Parathyroid adenoma (tissue), 2 donors: ENCODE data around the gene TRABD2B.

ENCODE experiments used
- H2AFZ ChIP-seq: fragments of 300-600 bp; sonication (generic); one replicate; pipeline ENCODE4 v1.7.0; 2017; ENCODE audit warnings: antibody characterized with exemption, mild to moderate bottlenecking
- H3K27ac ChIP-seq: fragments of 300-600 bp; sonication (generic); one replicate; pipeline ENCODE4 v1.7.0; 2017
- H3K27me3 ChIP-seq: fragments of 300-600 bp; sonication (generic); one replicate; pipeline ENCODE4 v1.7.0; 2017; ENCODE audit warnings: low read length; ENCODE audit not compliant: control insufficient read depth, insufficient read depth
- H3K36me3 ChIP-seq: fragments of 300-600 bp; sonication (generic); one replicate; pipeline ENCODE4 v1.7.0; 2017; ENCODE audit warnings: low read length; ENCODE audit not compliant: control insufficient read depth, insufficient read depth
- H3K4me1 ChIP-seq: fragments of 300-600 bp; sonication (generic); one replicate; pipeline ENCODE4 v1.7.0; 2017; ENCODE audit warnings: control low read depth
- H3K4me2 ChIP-seq: fragments of 300-600 bp; sonication (generic); one replicate; pipeline ENCODE4 v1.7.0; 2017; ENCODE audit warnings: low read length
- H3K4me3 ChIP-seq: fragments of 300-600 bp; sonication (generic); one replicate; pipeline ENCODE4 v1.7.0; 2017; ENCODE audit warnings: low read depth, low read length
- H3K79me2 ChIP-seq: fragments of 300-600 bp; sonication (generic); one replicate; pipeline ENCODE4 v1.7.0; 2017; ENCODE audit warnings: control low read depth
- H3K9ac ChIP-seq: fragments of 300-600 bp; sonication (generic); one replicate; pipeline ENCODE4 v1.7.0; 2017; ENCODE audit warnings: mild to moderate bottlenecking
- H3K9me3 ChIP-seq: fragments of 300-600 bp; sonication (generic); one replicate; pipeline ENCODE4 v1.7.0; 2017; ENCODE audit warnings: low read length; ENCODE audit not compliant: control insufficient read depth
- TF ChIP-seq, protein P1 (sequence below): fragments of 300-600 bp; sonication (generic); IDR thresholded peaks from one replicate; pipeline ENCODE4 v1.7.0; 2017; ENCODE audit warnings: antibody characterized with exemption, mild to moderate bottlenecking
- donor health status: primary hyperparathyroidism.

Gene TRABD2B

GRCh38 chr1:47890779-47891178 lies 106.4 kb downstream of the TRABD2B start:
- Histone ChIP-seq H3K36me3 (no peaks in the 10 kb centered on the region), H3K9me3 (no peaks in the 10 kb centered on the region), H3K27ac (no peak overlapping the region), H3K4me1 (no peaks in the 10 kb centered on the region), H3K4me2 (no peak overlapping the region), H3K9ac (no peak overlapping the region), H3K4me3 (no peak overlapping the region), H3K79me2 (no peaks in the 10 kb centered on the region), H2AFZ (no peak overlapping the region), H3K27me3 (no peaks in the 10 kb centered on the region)
- TF ChIP-seq, protein P1, sequence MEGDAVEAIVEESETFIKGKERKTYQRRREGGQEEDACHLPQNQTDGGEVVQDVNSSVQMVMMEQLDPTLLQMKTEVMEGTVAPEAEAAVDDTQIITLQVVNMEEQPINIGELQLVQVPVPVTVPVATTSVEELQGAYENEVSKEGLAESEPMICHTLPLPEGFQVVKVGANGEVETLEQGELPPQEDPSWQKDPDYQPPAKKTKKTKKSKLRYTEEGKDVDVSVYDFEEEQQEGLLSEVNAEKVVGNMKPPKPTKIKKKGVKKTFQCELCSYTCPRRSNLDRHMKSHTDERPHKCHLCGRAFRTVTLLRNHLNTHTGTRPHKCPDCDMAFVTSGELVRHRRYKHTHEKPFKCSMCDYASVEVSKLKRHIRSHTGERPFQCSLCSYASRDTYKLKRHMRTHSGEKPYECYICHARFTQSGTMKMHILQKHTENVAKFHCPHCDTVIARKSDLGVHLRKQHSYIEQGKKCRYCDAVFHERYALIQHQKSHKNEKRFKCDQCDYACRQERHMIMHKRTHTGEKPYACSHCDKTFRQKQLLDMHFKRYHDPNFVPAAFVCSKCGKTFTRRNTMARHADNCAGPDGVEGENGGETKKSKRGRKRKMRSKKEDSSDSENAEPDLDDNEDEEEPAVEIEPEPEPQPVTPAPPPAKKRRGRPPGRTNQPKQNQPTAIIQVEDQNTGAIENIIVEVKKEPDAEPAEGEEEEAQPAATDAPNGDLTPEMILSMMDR: no peak

- Histone ChIP-seq H3K9me3 (no peaks in the 10 kb centered on the region), H3K4me2 (no peak overlapping the region), H3K79me2 (no peaks in the 10 kb centered on the region), H3K9ac (no peak overlapping the region), H3K4me3 (no peak overlapping the region), H2AFZ (no peak overlapping the region), H3K27me3 (no peaks in the 10 kb centered on the region), H3K27ac (no peak overlapping the region), H3K36me3 (no peaks in the 10 kb centered on the region), H3K4me1 (no peaks in the 10 kb centered on the region)
- TF ChIP-seq, protein P1: no peak
Observed at GRCh38 chr1:47888294-47888629, 108.9 kb downstream of the TRABD2B start.

GRCh38 chr1:47887475-47888293 lies 109.5 kb downstream of the TRABD2B start:
- no peak overlapping the region for H3K4me3 ChIP-seq
- no peaks in the 10 kb centered on the region for H3K79me2 ChIP-seq
- H3K36me3 ChIP-seq: no peaks in the 10 kb centered on the region
- H3K4me2 ChIP-seq: no peak overlapping the region
- H3K4me1 ChIP-seq: no peaks in the 10 kb centered on the region
- H3K27me3 ChIP-seq: no peaks in the 10 kb centered on the region
- H3K9me3 ChIP-seq: no peaks in the 10 kb centered on the region
- no peak overlapping the region for H3K27ac ChIP-seq
- H2AFZ ChIP-seq: no peak overlapping the region
- TF ChIP-seq, protein P1: no peak
- no peak overlapping the region for H3K9ac ChIP-seq

GRCh38 chr1:47887060-47887459 lies 110.1 kb downstream of the TRABD2B start:
- Histone ChIP-seq H3K79me2 (no peaks in the 10 kb centered on the region), H3K4me1 (no peaks in the 10 kb centered on the region), H3K4me3 (no peak overlapping the region), H3K4me2 (no peak overlapping the region), H3K9me3 (no peaks in the 10 kb centered on the region), H3K27ac (no peak overlapping the region), H3K36me3 (no peaks in the 10 kb centered on the region), H3K27me3 (no peaks in the 10 kb centered on the region), H2AFZ (no peak overlapping the region), H3K9ac (no peak overlapping the region)
- TF ChIP-seq, protein P1: no peak

GRCh38 chr1:47886141-47886540 lies 111.0 kb downstream of the TRABD2B start:
- Histone ChIP-seq H2AFZ (no peak overlapping the region), H3K79me2 (no peaks in the 10 kb centered on the region), H3K4me3 (no peak overlapping the region)

More at GRCh38 chr1:47886141-47886540, 111.0 kb downstream of the TRABD2B start:
- Histone ChIP-seq H3K4me1 (no peaks in the 10 kb centered on the region), H3K27ac (no peak overlapping the region), H3K27me3 (no peaks in the 10 kb centered on the region), H3K36me3 (no peaks in the 10 kb centered on the region), H3K9ac (no peak overlapping the region), H3K9me3 (no peaks in the 10 kb centered on the region), H3K4me2 (no peak overlapping the region)
- TF ChIP-seq, protein P1: no peak
